HepG2 (cell line): Measurements from ENCODE around the gene NEU4. TPM values are rescaled to one million over a fixed set of nuclear protein-coding genes. Genes with fewer than 3 reads are reported as not detected.

ENCODE experiments used
- ARHGAP35 ChIP-seq: sonication (generic); formaldehyde crosslinking; IDR thresholded peaks from 2 replicates; pipeline ENCODE4 v1.9.0; 2022; ENCODE audit warnings: mild to moderate bottlenecking, inconsistent platforms, moderate library complexity, missing genetic modification reagents, borderline replicate concordance
- ATF5 ChIP-seq: sonication (generic); formaldehyde crosslinking; IDR thresholded peaks from 2 replicates; pipeline ENCODE4 v1.4.0; 2020; ENCODE audit warnings: mild to moderate bottlenecking, low read depth, missing genetic modification reagents
- BHLHE40 ChIP-seq: IDR thresholded peaks from 2 replicates; pipeline ENCODE4 v1.6.1; 2011; ENCODE audit warnings: low read length, improper control_type of control experiment
- ETV5 ChIP-seq: IDR thresholded peaks from 2 replicates; pipeline ENCODE4 v1.6.1; 2018; ENCODE audit warnings: missing biosample characterization, missing genetic modification reagents, inconsistent platforms, borderline replicate concordance
- FOXK1 ChIP-seq: sonication (generic); formaldehyde crosslinking; IDR thresholded peaks from 2 replicates; pipeline ENCODE4 v1.4.0; 2020; ENCODE audit warnings: low read depth, missing genetic modification reagents, borderline replicate concordance
- KLF15 ChIP-seq: sonication (generic); formaldehyde crosslinking; IDR thresholded peaks from 2 replicates; pipeline ENCODE4 v1.8.1; 2023; ENCODE audit warnings: borderline replicate concordance, mild to moderate bottlenecking, inconsistent platforms, missing genetic modification reagents, mixed read lengths
- MAX ChIP-seq: IDR thresholded peaks from 2 replicates; pipeline ENCODE4 v1.6.1; 2012; ENCODE audit warnings: inconsistent platforms
- MXI1 ChIP-seq: IDR thresholded peaks from 3 replicates; pipeline ENCODE4 v1.6.1; 2012; ENCODE audit warnings: low read depth, low read length, inconsistent platforms, borderline replicate concordance
- SAP130 ChIP-seq: IDR thresholded peaks from 2 replicates; pipeline ENCODE4 v1.6.1; 2016; ENCODE audit warnings: low read depth
- SP140L ChIP-seq: sonication (generic); formaldehyde crosslinking; IDR thresholded peaks from 2 replicates; pipeline ENCODE4 v1.4.0; 2020; ENCODE audit warnings: missing genetic modification reagents, borderline replicate concordance
- TFDP1 ChIP-seq: IDR thresholded peaks from 2 replicates; pipeline ENCODE4 v1.6.1; 2016; ENCODE audit warnings: missing compliant biosample characterization, missing genetic modification reagents, borderline replicate concordance
- ZC3H4 ChIP-seq: sonication (generic); formaldehyde crosslinking; IDR thresholded peaks from 2 replicates; pipeline ENCODE4 v1.4.0; 2020; ENCODE audit warnings: missing genetic modification reagents, borderline replicate concordance
- ZNF549 ChIP-seq: sonication (generic); formaldehyde crosslinking; IDR thresholded peaks from 2 replicates; pipeline ENCODE4 v1.5.0; 2020; ENCODE audit warnings: missing genetic modification reagents
- ZNF558 ChIP-seq: sonication (generic); formaldehyde crosslinking; IDR thresholded peaks from 2 replicates; pipeline ENCODE4 v1.9.0; 2022; ENCODE audit warnings: mild to moderate bottlenecking, missing genetic modification reagents, borderline replicate concordance
- ZNF616 ChIP-seq: sonication (generic); formaldehyde crosslinking; IDR thresholded peaks from 2 replicates; pipeline ENCODE4 v1.5.0; 2020; ENCODE audit warnings: low read depth, mild to moderate bottlenecking, missing genetic modification reagents
- ZNF619 ChIP-seq: sonication (generic); formaldehyde crosslinking; IDR thresholded peaks from 2 replicates; pipeline ENCODE4 v1.4.0; 2020; ENCODE audit warnings: mild to moderate bottlenecking, missing genetic modification reagents
- polyA plus RNA-seq, 8 experiments: library from polyadenylated mRNA; depleted of rRNA in 3 of 8; stranded (reverse) in 7 of 8; unstranded in 1 of 8; fragments of >200 nt; fragmentation: Illumina TruSeq in 4 of 8; extraction: Trizol in 4 of 8; gene quantifications; 2 replicates each; pipeline versions ENCODE4 v1.2.1 to v1.2.3, GENCODE V29; 2011 to 2016; ENCODE audit warnings: low read depth in 4 of 8, missing spikeins in 1 of 8, mixed read lengths in 1 of 8; ENCODE audit not compliant: insufficient read depth in 1 of 8
- total RNA-seq, 5 experiments: library from RNA; depleted of rRNA; stranded (reverse); fragments of >200 nt; fragmentation: Illumina TruSeq; extraction: Trizol; gene quantifications; 2 replicates each; pipeline ENCODE4 v1.2.3, GENCODE V29; 2016; ENCODE audit warnings: low read depth in 1 of 5
- TF ChIP-seq, protein P1 (sequence below): fragments of 450-650 bp; IDR thresholded peaks from 2 replicates; pipeline ENCODE4 v1.6.1; 2016
- TF ChIP-seq, protein P2 (sequence below): sonication (generic); formaldehyde crosslinking; conservative IDR thresholded peaks from 2 replicates; pipeline ENCODE4 v1.8.0; 2022; ENCODE audit warnings: mild to moderate bottlenecking, moderate library complexity, missing genetic modification reagents

The NEU4 gene
- total and polyA plus RNA-seq, 2 of the 13 experiments (the other 11 are each of a cell fraction or from before 2014, with no cell fraction given), result 53.5 to 107 TPM

DNA sequence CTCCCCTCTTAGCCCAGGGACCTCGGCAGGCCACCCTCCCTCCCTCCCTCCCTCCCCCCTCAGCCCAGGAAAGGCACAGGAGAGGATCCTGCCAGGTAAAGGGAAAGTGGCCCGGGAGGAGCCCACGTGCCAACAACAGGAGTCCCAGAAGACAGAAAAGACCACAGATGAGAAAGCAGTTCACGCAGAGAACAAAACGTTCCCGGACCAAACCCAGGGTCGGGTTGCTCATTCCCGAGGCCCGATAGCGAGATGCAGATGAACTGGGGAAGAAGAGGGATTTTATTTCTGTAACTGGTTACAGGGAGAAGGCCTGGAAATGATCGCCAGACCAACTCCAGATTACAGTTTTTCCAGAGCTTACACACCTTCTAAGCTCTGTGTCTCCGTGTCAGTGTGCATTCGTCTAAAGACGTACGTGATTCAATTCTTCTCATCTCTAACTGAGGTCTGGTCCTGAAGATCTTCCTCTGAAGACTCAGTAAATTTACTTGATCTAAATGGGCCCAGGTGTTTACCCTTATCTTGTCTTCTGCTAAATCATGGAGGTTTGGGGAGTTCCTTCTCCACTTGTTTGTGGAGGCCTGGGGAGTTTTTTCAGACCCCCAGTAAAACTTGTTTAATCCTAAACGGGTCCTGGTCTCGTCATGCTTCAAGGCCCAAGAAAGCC is 807 bp upstream of the NEU4 start (continued):
- TF ChIP-seq, protein P1, sequence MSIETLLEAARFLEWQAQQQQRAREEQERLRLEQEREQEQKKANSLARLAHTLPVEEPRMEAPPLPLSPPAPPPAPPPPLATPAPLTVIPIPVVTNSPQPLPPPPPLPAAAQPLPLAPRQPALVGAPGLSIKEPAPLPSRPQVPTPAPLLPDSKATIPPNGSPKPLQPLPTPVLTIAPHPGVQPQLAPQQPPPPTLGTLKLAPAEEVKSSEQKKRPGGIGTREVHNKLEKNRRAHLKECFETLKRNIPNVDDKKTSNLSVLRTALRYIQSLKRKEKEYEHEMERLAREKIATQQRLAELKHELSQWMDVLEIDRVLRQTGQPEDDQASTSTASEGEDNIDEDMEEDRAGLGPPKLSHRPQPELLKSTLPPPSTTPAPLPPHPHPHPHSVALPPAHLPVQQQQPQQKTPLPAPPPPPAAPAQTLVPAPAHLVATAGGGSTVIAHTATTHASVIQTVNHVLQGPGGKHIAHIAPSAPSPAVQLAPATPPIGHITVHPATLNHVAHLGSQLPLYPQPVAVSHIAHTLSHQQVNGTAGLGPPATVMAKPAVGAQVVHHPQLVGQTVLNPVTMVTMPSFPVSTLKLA, result no peak
- TF ChIP-seq ATF5, result 0 out of 2 replicates have a peak, but pooled peaks have one; percentile 3
- TF ChIP-seq SAP130, result 0 out of 2 replicates have a peak, but pooled peaks have one; percentile 30
- TF ChIP-seq TFDP1 (CRISPR knock-in tag), result peak; percentile 29; the same call in 1 of the 2 replicates
- TF ChIP-seq ZC3H4 (CRISPR knock-in tag), result peak; percentile 47; the same call in 1 of the 2 replicates
- 0 out of 2 replicates have a peak, but pooled peaks have one; percentile 8 for TF ChIP-seq BHLHE40
- no peak for TF ChIP-seq MXI1
- TF ChIP-seq ETV5, result 0 out of 2 replicates have a peak, but pooled peaks have one; percentile 22
- no peak for TF ChIP-seq ZNF549 (CRISPR knock-in tag)
- TF ChIP-seq SP140L (CRISPR knock-in tag), result no peak
- no peak for TF ChIP-seq ARHGAP35 (CRISPR knock-in tag)
- TF ChIP-seq, protein P2, sequence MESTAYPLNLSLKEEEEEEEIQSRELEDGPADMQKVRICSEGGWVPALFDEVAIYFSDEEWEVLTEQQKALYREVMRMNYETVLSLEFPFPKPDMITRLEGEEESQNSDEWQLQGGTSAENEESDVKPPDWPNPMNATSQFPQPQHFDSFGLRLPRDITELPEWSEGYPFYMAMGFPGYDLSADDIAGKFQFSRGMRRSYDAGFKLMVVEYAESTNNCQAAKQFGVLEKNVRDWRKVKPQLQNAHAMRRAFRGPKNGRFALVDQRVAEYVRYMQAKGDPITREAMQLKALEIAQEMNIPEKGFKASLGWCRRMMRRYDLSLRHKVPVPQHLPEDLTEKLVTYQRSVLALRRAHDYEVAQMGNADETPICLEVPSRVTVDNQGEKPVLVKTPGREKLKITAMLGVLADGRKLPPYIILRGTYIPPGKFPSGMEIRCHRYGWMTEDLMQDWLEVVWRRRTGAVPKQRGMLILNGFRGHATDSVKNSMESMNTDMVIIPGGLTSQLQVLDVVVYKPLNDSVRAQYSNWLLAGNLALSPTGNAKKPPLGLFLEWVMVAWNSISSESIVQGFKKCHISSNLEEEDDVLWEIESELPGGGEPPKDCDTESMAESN, result no peak
- TF ChIP-seq ZNF558 (CRISPR knock-in tag), result no peak
- TF ChIP-seq ZNF619, result no peak
- TF ChIP-seq MAX, result peak; percentile 38; the same call in 1 of the 2 replicates
- 0 out of 2 replicates have a peak, but pooled peaks have one; percentile 9 for TF ChIP-seq ZNF616 (CRISPR knock-in tag)
- peak; percentile 24; the same call in 1 of the 2 replicates for TF ChIP-seq KLF15 (CRISPR knock-in tag)
- no peak for TF ChIP-seq FOXK1 (CRISPR knock-in tag)
